AG09319 (cell line): ENCODE results near the gene VWC2L.

ENCODE experiments used
- DNase-seq: peaks from one replicate; pipeline ENCODE4 v3.0.0-alpha.2; 2010; ENCODE audit warnings: low read depth; ENCODE audit errors: extremely low read depth
- CTCF ChIP-seq: IDR thresholded peaks from 2 replicates; pipeline ENCODE4 v1.5.1; 2011; ENCODE audit warnings: low read depth, mild to moderate bottlenecking, inconsistent platforms, low read length, moderate library complexity

VWC2L gene

GRCh38 chr2:214401580-214401979 is 9.3 kb upstream of the VWC2L start:
- no peak for TF ChIP-seq CTCF
- no peak for DNase-seq

DNA sequence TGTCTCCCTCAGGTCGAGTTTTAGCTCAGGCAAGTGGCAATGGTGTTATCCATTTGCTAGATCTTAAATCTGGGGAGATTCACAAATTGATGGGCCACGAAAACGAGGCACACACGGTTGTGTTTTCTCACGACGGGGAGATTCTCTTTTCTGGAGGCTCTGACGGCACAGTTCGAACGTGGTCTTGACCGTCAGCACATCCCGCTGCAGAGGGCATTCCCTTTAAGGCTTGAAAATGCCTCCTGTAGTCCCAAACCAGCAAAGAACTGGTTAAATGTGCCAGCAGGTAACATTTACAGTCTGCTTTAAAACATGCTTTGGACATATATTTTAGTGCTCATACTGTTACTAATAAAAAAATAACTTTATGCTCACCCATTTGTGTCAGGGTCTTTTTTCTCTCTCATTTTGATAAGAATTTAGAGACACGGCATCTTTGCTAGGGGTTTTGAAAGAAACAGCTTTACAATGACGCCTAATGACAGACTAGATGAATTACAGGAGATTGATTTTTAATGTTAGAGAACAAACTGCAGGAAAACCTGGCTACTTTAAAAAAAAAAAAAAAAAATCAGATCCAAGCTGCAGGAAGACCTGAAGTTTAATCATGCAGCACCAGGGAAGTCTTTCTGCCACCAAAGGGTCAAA is 602 bp upstream of the VWC2L start:
- TF ChIP-seq CTCF = peak; percentile 6
- DNase-seq = no peak

DNA sequence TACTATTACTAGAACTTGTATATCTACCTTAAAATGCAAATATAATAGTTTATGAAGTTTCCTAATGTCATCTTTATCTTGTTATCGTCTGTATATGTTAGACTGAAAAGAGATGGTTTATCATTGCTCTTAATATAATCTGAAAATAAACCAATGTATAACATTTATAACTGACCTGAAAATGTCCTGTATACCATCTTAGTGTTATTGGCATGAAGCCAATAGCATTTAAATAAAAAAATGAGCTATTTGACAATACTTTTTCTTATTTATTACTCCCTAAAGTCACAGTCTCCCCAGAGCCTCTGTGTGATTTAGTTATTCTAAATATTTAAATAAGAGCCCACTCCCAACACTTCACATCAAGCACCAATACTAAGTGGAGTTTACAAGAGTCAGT is 1.8 kb downstream of the VWC2L start:
- no peak for TF ChIP-seq CTCF
- DNase-seq = no peak

GRCh38 chr2:214436470-214436869 is 25.6 kb downstream of the VWC2L start:
- DNase-seq = no peak
- TF ChIP-seq CTCF = no peak

DNA sequence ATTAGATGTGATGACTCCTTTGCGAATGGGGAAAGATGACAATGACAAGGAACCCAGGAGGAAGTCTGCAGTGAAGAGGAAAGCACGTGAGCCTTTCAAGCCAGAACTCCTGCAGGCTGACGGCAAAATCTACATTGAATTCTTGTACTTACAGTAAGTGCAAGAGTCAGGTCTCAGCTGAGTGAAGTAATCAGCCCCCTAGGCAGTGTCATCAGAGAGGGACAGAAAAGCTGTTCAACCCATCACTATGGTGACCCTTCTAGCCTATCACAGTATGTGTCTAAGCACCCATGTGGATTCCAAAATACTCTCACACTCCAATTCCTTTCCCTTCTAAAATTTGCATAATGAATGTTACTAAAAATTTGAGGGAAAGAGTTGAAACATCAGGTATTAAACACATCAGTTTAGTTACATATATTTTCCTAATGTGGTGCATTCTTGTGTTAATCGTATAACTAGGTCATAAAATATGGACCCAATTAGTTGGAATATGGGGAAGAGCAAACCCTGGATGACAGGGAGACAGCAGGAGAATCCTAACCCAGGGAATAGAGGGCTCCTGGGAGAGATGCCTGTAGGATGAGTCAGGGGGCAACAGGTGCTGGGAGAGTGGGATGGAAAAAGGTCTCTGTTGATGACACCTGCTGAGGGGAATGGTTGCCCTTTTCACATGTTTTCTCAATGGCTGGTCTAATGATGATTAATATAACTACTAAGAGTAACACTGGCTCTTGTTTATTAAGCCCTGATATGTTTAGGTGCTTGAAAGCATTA is 39.5 kb downstream of the VWC2L start:
- no peak for TF ChIP-seq CTCF
- DNase-seq = no peak

GRCh38 chr2:214451516-214452275 is 40.8 kb downstream of the VWC2L start:
- TF ChIP-seq CTCF = no peak
- no peak for DNase-seq
